Pancreas (tissue), 10 donors: ENCODE data around the gene ZNF302. TPM values are rescaled to one million over a fixed set of nuclear protein-coding genes. Genes with fewer than 3 reads are reported as not detected.
A peak's percentile ranks its signal among the peaks of the same experiment; 100 is the strongest.

Experiments used
- ATAC-seq, 4 donors: fragments of 200-7000 bp; cut with Tn5 transposase; one replicate each; pipeline versions ENCODE4 v1.8.0 to v1.9.1; 2020; ENCODE audit warnings: mild to moderate bottlenecking in 4 of 4, moderate library complexity in 4 of 4
- DNase-seq, 6 donors: peaks; one replicate each; pipeline ENCODE4 v3.0.0-alpha.2; 2020
- FAIRE-seq: peaks from 2 replicates; lab custom pipeline; 2012; peaks lifted over from hg19 to GRCh38; lab: Jason Lieb, UNC
- H3K27ac ChIP-seq, 4 donors: fragments of 200-600 bp; sonication (generic); 1 replicate in 3 of 4; 2 replicates in 1 of 4; pipeline versions ENCODE4 v1.5.0 to v1.8.0; 2020
- H3K27me3 ChIP-seq, 4 donors: fragments of 200-600 bp; one replicate each; pipeline ENCODE4 v1.8.0; 2021
- H3K36me3 ChIP-seq, 3 donors: fragments of 200-600 bp; sonication (generic) in 1 of 3; one replicate each; pipeline versions ENCODE4 v1.5.0 to v1.8.0; 2020 to 2021
- H3K4me1 ChIP-seq, 3 donors: fragments of 200-600 bp; one replicate each; pipeline ENCODE4 v1.8.0; 2021
- H3K4me3 ChIP-seq, 4 donors: fragments of 200-600 bp; sonication (generic) in 2 of 4; one replicate each; pipeline versions ENCODE4 v1.5.0 to v1.8.0; 2020 to 2021
- H3K9me3 ChIP-seq, 4 donors: fragments of 200-600 bp; one replicate each; pipeline ENCODE4 v1.8.0; 2021
- CTCF ChIP-seq, 4 donors: fragments of 200-600 bp; sonication (generic) in 3 of 4; IDR thresholded peaks; one replicate each; pipeline versions ENCODE4 v1.5.0 to v1.8.0; 2021; ENCODE audit warnings: antibody characterized with exemption in 4 of 4
- WGBS, 2 donors: extraction: QIAGEN DNeasy Blood & Tissue Kit; methylation state at CpG; one replicate each; pipeline ENCODE4 v1.1.7; 2013; 5-methylcytosine and 5-hydroxymethylcytosine counted together
- intact Hi-C, 3 donors: fragments of 100-400 bp; cut with DNase I; formaldehyde crosslinking; loops; one replicate each; pipeline versions ENCODE4 v1.11.1 to v1.14.2; 2022
- polyA plus RNA-seq, 2 donors: library from polyadenylated mRNA; stranded (reverse); fragments of 200-250 nt; gene quantifications; one replicate each; pipeline ENCODE4 v1.2.3, GENCODE V29; 2013
- total RNA-seq, 6 donors: library from RNA; stranded (reverse); fragmentation: NEBNext Ultra II Directional in 4 of 6; extraction: Animal tissue kit (Norgen Biotek cat#: 25700) in 4 of 6; gene quantifications; one replicate each; pipeline versions ENCODE4 v1.2.1 to v1.2.4, GENCODE V29; 2021 to 2023
- donor health status: healthy with polysubstance abuse.
- donor health status: DM: no; HTN: no; CAD: no; lungs with moderate emphysema.
- donor health status: DM: no; HTN: no; CAD: no.
- donor health status: control.
- donor health status: control.
- donor health status: Bipolar disorder and iron deficiency.
- donor health status: DM: yes; HTN: yes; CAD: no.
- donor health status: DM: no; HTN: no; CAD: no.
- donor health status: DM: no; HTN: no; CAD: no.
- donor health status: DM: yes; HTN: yes; CAD: no.

Gene ZNF302
- total RNA-seq, result 10 to 100 TPM; 12.2 to 21.6 (median 13.7) TPM
- polyA plus RNA-seq, result 10 to 100 TPM; 19.1 to 26.6 TPM

- WGBS, 2 donors, result 0 to 1% methylated on average over 68 to 74 of the region's 74 CpGs
- peak; percentile 95 to 98 (median 96) for DNase-seq
- H3K36me3 ChIP-seq, result peaks cover 0 to 14% (median 13%) of the 10 kb centered on the region in 3 donors
- H3K4me3 ChIP-seq, result peak within 1 kb of the TSS; percentile 70 to 78 (median 72)
- H3K4me1 ChIP-seq, result peaks cover 0 to 12% (median 3%) of the 10 kb centered on the region in 3 donors
- intact Hi-C loops, result no loop called here
- H3K9me3 ChIP-seq, result no peaks in the 10 kb centered on the region
- peak within 1 kb of the TSS; percentile 94 to 98 (median 96) for H3K27ac ChIP-seq
- no peak for TF ChIP-seq CTCF (IDR thresholded peaks at IDR 0.05)
- H3K27me3 ChIP-seq, result no peaks in the 10 kb centered on the region
- peak; percentile 93 to 99 (median 96) for ATAC-seq
- FAIRE-seq, result peak; percentile 67
Observed at GRCh38 chr19:34677386-34678084, at the start of gene ZNF302. Gene ZNF302 (plus strand): TSS chr19:34677678. CDS start chr19:34678805, 1,127 bp downstream.

GRCh38 chr19:34633802-34634201 lies 43.7 kb upstream of the ZNF302 start:
- ATAC-seq, result no peak
- Histone ChIP-seq H3K27ac (no peak overlapping the region), H3K27me3 (no peaks in the 10 kb centered on the region), H3K9me3 (no peaks in the 10 kb centered on the region), H3K4me1 (no peaks in the 10 kb centered on the region), H3K4me3 (no peak overlapping the region), H3K36me3 (no peaks in the 10 kb centered on the region)
- no peak for DNase-seq
- WGBS, 2 donors, result 89 to 93% methylated on average over 2 of the region's 2 CpGs
- intact Hi-C loops, result no loop called here
- no peak for TF ChIP-seq CTCF (IDR thresholded peaks at IDR 0.05)
- no peak for FAIRE-seq

- no peak overlapping the region for H3K27ac ChIP-seq
- ATAC-seq (peak; percentile 78 to 97 (median 86)), FAIRE-seq (peak; percentile 53), DNase-seq (peak in 3 of 6 donors; percentile 42 to 70 (median 67))
- 12 to 15% methylated on average over 4 of the region's 4 CpGs for WGBS, 2 donors
- TF ChIP-seq CTCF (IDR thresholded peaks at IDR 0.05), result peak; percentile 37 to 80 (median 78)
- no peaks in the 10 kb centered on the region for H3K27me3 ChIP-seq
- intact Hi-C loops, result loop anchor here (5.0 to 10.0 kb wide), 2 partner anchors 73 to 75 kb away; no protein-coding TSS in a partner anchor
- H3K9me3 ChIP-seq, result no peaks in the 10 kb centered on the region
- H3K36me3 ChIP-seq, result no peaks in the 10 kb centered on the region
- no peak overlapping the region for H3K4me3 ChIP-seq
- H3K4me1 ChIP-seq, result no peaks in the 10 kb centered on the region
Observed at GRCh38 chr19:34639491-34640085, 37.9 kb upstream of the ZNF302 start.

- no peak overlapping the region for H3K4me3 ChIP-seq
- 89 to 94% methylated on average over 4 of the region's 4 CpGs for WGBS, 2 donors
- intact Hi-C loops, result loop anchor here in 1 of 3 donors (10.0 kb wide), 1 partner anchor 73 kb away; no protein-coding TSS in a partner anchor
- DNase-seq, result no peak
- TF ChIP-seq CTCF (IDR thresholded peaks at IDR 0.05), result no peak
- no peaks in the 10 kb centered on the region for H3K4me1 ChIP-seq
- H3K27ac ChIP-seq, result no peak overlapping the region
- H3K9me3 ChIP-seq, result no peaks in the 10 kb centered on the region
- ATAC-seq, result no peak
- FAIRE-seq, result no peak
- H3K36me3 ChIP-seq, result no peaks in the 10 kb centered on the region
- H3K27me3 ChIP-seq, result no peaks in the 10 kb centered on the region
Observed at GRCh38 chr19:34642241-34642640, 35.2 kb upstream of the ZNF302 start.
